T-helper 1 cell treated with Interleukin-12 subunit alpha and Interleukin-12 subunit beta and Interleukin-4 antibody, amounts not matched to agents 30 ng/mL and 1 ng/mL, for 36 hours (primary cell): ENCODE data around the gene ACP2. TPM values are rescaled to one million over a fixed set of nuclear protein-coding genes. Genes with fewer than 3 reads are reported as not detected.

Experiments used
- intact Hi-C: fragments of 100-400 bp; cut with micrococcal nuclease; formaldehyde crosslinking; loops from one replicate; pipeline ENCODE4 v1.15.1; 2024
- total RNA-seq: library from RNA; stranded (reverse); gene quantifications from 2 replicates; pipeline ENCODE4 v1.2.3, GENCODE V29; 2022

ACP2 gene
- total RNA-seq, 1 donor from 2014 or later: 45.3 TPM

DNA sequence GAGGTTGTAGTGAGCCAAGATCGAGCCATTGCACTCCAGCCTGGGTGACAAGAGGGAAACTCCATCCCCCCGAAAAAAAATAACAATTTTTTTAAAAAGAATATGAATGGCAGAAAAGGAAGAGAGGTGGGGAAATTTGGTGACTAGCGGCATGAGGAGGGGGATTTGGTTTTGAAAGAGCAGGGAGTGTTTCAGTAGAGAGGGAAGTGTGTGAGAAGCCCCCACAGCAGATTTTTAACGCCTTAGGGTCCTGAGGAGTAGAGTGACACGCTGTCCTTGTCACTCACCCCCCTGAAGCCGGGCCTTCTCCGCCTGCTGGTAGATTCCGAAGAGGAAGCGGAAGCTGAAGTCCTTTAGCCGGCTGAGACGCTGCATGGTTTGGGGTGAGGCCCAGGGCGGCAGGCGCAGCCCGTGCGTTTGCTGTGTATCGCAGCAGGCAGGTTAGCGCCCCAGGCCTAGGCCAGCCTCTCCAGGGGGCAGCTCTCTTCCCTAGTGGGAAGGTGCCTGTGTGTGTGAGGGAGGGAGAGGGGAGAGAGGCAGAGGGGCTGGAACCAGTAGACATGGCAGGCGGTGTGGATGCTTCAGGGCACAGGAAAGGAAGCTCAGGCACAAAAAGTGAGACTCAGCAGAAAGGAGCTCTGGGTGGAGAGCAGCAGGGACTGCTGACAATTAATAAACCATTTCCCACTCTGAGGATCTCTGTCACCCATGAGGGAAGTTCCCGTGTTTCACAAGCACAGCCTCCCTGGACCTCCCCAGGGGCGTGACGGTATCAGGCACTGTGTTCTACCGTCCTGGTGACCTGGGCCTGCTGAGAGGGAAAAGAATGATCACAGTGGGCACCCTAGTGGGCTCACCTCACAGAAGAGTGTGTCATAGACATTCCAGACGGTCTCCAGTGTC is 3.9 kb downstream of the ACP2 start:
- intact Hi-C loops: loop anchor here (10.0 kb wide), 1 partner anchor 520 kb away; the partner anchor contains the start of gene FNBP4

GRCh38 chr11:47243454-47243853 is 5.2 kb downstream of the ACP2 start:
- intact Hi-C loops: loop anchor here (10.0 kb wide), 1 partner anchor 521 kb away; the partner anchor contains the start of gene FNBP4

DNA sequence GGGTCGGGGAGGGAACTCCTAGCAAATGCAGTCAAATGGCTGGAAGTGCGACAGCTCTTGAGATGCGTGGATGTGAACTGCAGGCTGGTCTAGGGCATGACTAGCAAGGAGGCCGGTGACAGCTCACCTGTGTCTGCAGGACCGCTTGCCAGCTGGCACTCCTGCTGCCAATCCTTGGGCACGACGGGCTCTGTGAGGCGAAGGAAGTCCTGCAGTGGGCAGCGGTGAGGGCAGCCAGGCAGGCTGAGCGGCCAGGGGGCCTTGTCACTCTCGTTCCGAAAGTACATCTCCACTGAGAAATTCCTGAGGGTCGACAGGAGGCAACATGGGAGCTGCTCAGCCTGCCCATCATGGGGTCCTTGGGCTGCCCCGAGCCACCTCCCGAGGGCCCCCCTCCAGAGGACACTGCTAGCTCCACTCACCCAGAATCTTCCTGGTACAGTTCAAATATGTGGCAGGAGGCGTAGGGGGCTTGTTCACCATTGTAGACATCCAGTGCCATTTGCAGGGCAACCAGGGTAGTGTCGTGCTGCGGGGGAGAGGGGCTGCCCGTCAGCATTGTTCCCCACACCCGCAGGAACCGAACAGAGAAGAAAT is 5.9 kb downstream of the ACP2 start:
- intact Hi-C loops: loop anchor here (10.0 kb wide), 1 partner anchor 522 kb away; the partner anchor contains the start of gene FNBP4

DNA sequence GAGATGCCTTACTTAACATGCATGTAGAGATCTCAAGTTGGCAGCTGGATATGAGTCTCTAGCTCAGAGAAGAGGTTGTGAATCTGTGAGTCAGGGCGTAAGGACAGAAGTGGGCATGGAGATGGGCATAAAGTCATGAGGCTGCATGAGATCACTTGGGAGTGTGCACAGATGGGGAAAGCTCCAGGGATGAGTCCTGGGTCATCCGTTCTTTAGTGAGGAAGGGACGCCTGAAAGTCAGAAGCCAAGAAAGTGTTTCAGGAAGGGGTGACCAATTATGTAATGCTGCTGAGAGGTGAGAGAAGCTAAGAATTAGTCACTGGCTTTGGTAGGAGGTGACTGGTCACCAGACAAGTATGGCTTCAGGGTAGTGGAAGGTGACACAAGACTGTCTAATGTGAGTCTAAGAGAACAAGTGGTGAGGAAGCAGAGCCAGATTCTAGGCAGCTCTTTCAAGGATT is 6.7 kb downstream of the ACP2 start:
- intact Hi-C loops: loop anchor here (10.0 kb wide), 1 partner anchor 523 kb away; the partner anchor contains the start of gene FNBP4

- intact Hi-C loops: loop anchor here (10.0 kb wide), 1 partner anchor 525 kb away; the partner anchor contains the start of gene FNBP4
Measured at GRCh38 chr11:47239852-47240251, 8.8 kb downstream of the ACP2 start.

GRCh38 chr11:47236482-47236881 is 12.1 kb downstream of the ACP2 start:
- intact Hi-C loops: no loop called here

DNA sequence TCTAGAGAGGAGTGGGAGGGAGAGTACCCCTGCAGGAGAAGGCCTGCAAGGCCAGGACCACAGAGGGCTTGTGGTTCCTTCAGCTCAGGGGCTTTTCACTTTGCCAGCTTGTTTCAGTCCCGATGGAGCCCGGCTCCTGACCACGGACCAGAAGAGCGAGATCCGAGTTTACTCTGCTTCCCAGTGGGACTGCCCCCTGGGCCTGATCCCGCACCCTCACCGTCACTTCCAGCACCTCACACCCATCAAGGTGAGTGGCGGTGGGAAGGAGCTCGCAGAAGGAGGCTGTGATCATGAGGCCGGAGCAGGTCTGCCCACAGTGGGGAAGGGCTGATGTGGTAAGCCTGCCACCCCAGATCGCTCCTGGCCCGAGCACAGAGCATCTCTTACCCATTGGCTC is 13.5 kb downstream of the ACP2 start:
- intact Hi-C loops: loop anchor here (2.0 kb wide), 1 partner anchor 14 kb away; the partner anchor contains the start of gene ACP2

GRCh38 chr11:47234669-47235100 is 13.9 kb downstream of the ACP2 start:
- intact Hi-C loops: loop anchor here (1.0 to 5.0 kb wide), 3 partner anchors 9 to 173 kb away; partner anchors contain the start of genes ACP2 and SLC39A13

DNA sequence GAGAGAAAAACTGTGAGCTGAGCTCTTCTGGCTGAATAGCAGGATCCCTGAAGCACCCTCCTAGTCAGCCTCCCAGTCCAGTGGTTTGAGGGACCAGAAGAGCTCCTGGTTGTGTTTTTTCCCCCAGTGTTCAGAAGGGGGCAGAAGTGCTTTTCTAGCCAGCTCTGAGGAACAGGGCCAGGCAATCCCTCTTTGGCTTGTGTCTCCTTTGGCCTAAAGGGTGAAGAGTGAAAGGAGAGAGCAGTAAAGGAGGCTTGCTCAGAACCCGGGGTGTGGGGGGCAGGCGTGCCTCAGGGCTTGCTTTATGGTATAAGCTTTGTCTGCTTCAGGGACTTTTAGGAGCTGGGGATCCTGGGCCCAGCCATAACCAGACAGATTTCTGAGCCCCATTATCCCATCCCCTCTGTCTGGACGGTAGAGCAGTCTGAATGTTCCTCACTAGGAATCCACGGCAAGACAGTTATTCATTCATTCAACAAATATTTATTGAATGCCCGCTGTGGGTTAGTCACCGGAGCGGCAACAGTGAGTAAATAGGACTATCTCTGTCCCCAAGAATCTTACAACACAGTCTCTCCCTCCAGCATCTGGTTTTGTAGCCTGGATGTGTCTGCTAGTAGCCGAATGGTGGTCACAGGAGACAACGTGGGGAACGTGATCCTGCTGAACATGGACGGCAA is 14.5 kb downstream of the ACP2 start:
- intact Hi-C loops: loop anchor here (1.0 to 5.0 kb wide), 3 partner anchors 9 to 173 kb away; partner anchors contain the start of genes ACP2 and SLC39A13

DNA sequence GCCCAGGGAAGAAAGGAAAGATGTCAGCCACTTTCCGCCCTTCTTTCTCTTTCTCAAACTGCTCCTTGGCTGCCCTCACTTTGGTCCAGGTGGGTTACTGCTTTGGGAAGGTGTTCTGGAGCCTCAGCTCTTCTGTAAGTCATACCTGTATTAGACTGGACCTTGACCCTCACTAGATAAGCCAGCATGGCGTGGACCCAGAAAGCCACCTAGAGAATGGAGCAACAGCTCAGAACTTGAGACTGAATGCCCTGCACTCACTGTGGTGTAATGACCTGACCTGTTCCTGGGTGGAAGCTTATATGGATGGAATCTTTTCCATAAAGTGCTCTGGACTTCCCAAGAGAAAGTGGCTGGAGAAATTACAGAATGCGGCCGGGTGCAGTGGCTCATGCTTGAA is 15.6 kb downstream of the ACP2 start:
- intact Hi-C loops: loop anchor here (5.0 kb wide), 1 partner anchor 174 kb away; the partner anchor contains the start of gene SLC39A13

DNA sequence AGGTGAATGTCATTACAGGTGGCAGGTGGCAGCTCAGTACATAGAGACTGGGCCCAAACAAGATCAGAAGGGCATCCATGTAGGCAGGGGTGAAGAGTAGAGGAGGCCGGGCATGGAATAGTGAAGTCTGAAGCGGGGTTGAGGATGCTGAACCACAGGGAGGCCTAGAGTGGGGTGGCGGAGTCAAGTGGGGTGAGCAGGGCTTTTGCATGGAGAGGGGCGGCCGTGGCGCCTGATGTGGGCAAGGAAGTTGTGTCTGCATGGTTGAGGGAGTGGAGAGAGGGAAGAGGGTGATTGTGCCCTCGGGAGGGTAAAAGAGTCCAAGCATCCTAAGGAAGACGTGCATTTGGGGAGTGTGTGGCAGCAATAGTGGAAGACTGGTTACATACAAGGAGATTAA is 19.5 kb downstream of the ACP2 start:
- intact Hi-C loops: no loop called here

DNA sequence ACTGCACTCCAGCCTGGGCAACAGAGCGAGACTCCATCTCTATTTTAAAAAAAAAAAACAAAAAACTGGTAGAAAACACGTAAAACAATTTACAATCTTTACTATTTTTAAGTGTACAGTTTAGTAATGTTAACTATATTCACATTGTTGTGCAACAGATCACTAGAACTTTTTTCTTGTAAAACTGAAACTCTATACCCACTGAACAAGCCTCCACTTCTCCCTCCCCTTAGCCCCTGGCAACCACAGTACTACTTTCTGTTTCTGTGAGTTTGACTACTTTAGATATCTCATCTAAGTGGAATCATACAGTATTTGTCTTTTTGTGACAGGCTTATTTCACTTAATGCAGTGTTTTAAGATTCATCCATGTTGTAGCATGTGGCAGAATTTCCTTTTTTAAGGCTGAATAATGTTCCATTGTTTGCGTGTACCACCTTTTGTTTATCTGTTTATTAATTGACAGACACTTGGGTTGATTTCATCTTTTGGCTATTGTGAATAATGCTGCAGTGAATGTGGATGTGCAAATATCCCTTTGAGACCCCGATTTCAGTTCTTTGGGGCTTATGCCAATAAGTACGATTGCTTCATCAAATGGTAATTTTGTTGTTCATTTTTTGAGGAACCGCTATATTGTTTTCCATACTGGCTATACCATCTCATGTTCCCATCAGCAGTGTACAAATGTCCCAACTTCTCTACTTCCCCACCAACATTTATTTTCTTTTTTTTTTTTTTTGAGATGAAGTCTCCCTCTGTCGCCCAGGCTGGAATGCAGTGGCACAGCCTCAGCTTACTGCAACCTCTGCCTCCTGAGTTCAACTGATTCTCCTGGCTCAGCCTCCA is 22.8 kb downstream of the ACP2 start:
- intact Hi-C loops: loop anchor here (1.0 kb wide), 2 partner anchors 9 kb away; no protein-coding TSS in a partner anchor

- intact Hi-C loops: no loop called here
Measured at GRCh38 chr11:47222696-47223095, 25.9 kb downstream of the ACP2 start.

- intact Hi-C loops: no loop called here
Measured at GRCh38 chr11:47220401-47220821, 28.2 kb downstream of the ACP2 start.

GRCh38 chr11:47216121-47216798 is 32.4 kb downstream of the ACP2 start:
- intact Hi-C loops: loop anchor here (1.0 to 10.0 kb wide), 3 partner anchors 9 to 189 kb away; partner anchors contain the start of gene SLC39A13

GRCh38 chr11:47215366-47215910 is 33.2 kb downstream of the ACP2 start:
- intact Hi-C loops: loop anchor here (1.0 to 10.0 kb wide), 3 partner anchors 33 to 551 kb away; partner anchors contain the start of genes ACP2, FNBP4 and SLC39A13

GRCh38 chr11:47213950-47214565 is 34.6 kb downstream of the ACP2 start:
- intact Hi-C loops: loop anchor here (1.0 to 10.0 kb wide), 9 partner anchors 27 to 1296 kb away; partner anchors contain the start of genes ARHGAP1, CELF1, FNBP4 and PSMC3

DNA sequence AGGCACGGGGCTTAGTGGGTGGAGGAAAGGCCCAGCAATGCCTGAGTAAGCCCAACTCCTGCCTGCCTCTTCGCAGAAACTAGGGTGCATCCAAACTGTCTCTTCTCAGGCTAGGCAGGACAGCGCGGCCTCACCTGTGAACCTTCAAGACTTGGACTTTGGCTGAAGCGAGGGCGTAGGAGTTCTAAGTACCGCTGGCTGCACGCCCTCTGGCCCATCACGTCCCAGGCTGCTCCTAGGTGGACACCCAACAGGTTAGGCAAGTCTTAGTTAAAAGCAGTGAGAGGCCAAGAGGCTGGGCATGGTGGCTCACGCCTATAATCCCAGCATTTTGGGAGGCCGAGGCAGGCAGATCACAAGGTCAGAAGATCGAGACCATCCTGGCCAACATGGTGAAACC is 35.7 kb downstream of the ACP2 start:
- intact Hi-C loops: loop anchor here (10.0 kb wide), 1 partner anchor 192 kb away; the partner anchor contains the start of gene SLC39A13
